Esophagus muscularis mucosa (tissue), 4 donors: ENCODE data around the gene TSPYL2. TPM values are rescaled to one million over a fixed set of nuclear protein-coding genes. Genes with fewer than 3 reads are reported as not detected.

Experiments used
- DNase-seq: peaks from one replicate; pipeline ENCODE4 v3.0.0-alpha.2; 2017; ENCODE audit errors: extremely low spot score
- H3K27ac ChIP-seq, 4 donors: fragments of 200-600 bp; sonication (generic); replicated peaks in 1 of 4; 1 replicate in 3 of 4; 2 replicates in 1 of 4; pipeline ENCODE4 v1.5.1; 2016 to 2019; ENCODE audit warnings: mild to moderate bottlenecking in 1 of 4
- H3K27me3 ChIP-seq, 4 donors: fragments of 200-600 bp; sonication (generic); one replicate each; pipeline versions ENCODE4 v1.5.1 to v1.6.0; 2016 to 2019
- H3K36me3 ChIP-seq, 4 donors: fragments of 200-600 bp; sonication (generic); one replicate each; pipeline ENCODE4 v1.5.1; 2016 to 2019
- H3K4me1 ChIP-seq, 4 donors: fragments of 200-600 bp; sonication (generic); one replicate each; pipeline ENCODE4 v1.5.1; 2016 to 2019
- H3K4me3 ChIP-seq, 4 donors: fragments of 200-600 bp; sonication (generic); 1 replicate in 2 of 4; 2 replicates in 2 of 4; pipeline ENCODE4 v1.5.1; 2016 to 2019; ENCODE audit warnings: mild to moderate bottlenecking in 4 of 4, moderate library complexity in 1 of 4
- H3K9me3 ChIP-seq, 4 donors: fragments of 200-600 bp; sonication (generic); 1 replicate in 3 of 4; 2 replicates in 1 of 4; pipeline ENCODE4 v1.5.1; 2016 to 2019
- EP300 ChIP-seq: sonication (generic); formaldehyde crosslinking; IDR thresholded peaks from one replicate; pipeline ENCODE4 v1.6.1; 2017; ENCODE audit warnings: antibody characterized with exemption
- POLR2A ChIP-seq: fragments of 450-650 bp; IDR thresholded peaks from one replicate; pipeline ENCODE4 v1.6.1; 2017; ENCODE audit warnings: antibody characterized with exemption, moderate library complexity, mild to moderate bottlenecking, low read depth
- POLR2AphosphoS5 ChIP-seq, 2 donors: sonication (generic); formaldehyde crosslinking; IDR thresholded peaks; one replicate each; pipeline ENCODE4 v1.6.1; 2017; ENCODE audit warnings: antibody characterized with exemption in 2 of 2
- WGBS: methylation state at CpG from one replicate; pipeline ENCODE4 v1.1.5; 2018; 5-methylcytosine and 5-hydroxymethylcytosine counted together
- intact Hi-C: fragments of 100-400 bp; cut with DNase I; formaldehyde crosslinking; loops from one replicate; pipeline ENCODE4 v1.15.1; 2023
- small RNA-seq, 3 donors: library from RNA; depleted of rRNA; stranded (forward); fragments of <200 nt; gene quantifications; one replicate each; pipeline ENCODE3, GENCODE V24; 2016
- total RNA-seq, 4 donors: library from RNA; depleted of rRNA; stranded (reverse); fragments of >200 nt; gene quantifications; one replicate each; pipeline versions ENCODE4 v1.1.0 to v1.2.1, GENCODE V29; 2016
- TF ChIP-seq, protein P1 (sequence below), 3 experiments: fragments of 200-600 bp in 2 of 3; fragments of 450-650 bp in 1 of 3; sonication (generic) in 2 of 3; IDR thresholded peaks; one replicate each; pipeline ENCODE4 v1.5.1; 2017 to 2019; ENCODE audit warnings: antibody characterized with exemption in 3 of 3, mild to moderate bottlenecking in 2 of 3, moderate library complexity in 1 of 3

The TSPYL2 gene
- total RNA-seq, 4 donors from 2014 or later, result 65.9 to 98.8 (median 92.2) TPM

- H3K9me3 ChIP-seq, result peaks cover 0 to 11% (median 0%) of the 10 kb centered on the region in 4 donors
- no peaks in the 10 kb centered on the region for H3K4me1 ChIP-seq
- intact Hi-C loops, result no loop called here
- peaks cover 0 to 8% (median 0%) of the 10 kb centered on the region in 4 donors for H3K36me3 ChIP-seq
- H3K4me3 ChIP-seq, result no peak overlapping the region
- TF ChIP-seq POLR2A (no peak), EP300 (no peak), POLR2AphosphoS5 (IDR thresholded peaks at IDR 0.05) (no peak)
- TF ChIP-seq, protein P1, sequence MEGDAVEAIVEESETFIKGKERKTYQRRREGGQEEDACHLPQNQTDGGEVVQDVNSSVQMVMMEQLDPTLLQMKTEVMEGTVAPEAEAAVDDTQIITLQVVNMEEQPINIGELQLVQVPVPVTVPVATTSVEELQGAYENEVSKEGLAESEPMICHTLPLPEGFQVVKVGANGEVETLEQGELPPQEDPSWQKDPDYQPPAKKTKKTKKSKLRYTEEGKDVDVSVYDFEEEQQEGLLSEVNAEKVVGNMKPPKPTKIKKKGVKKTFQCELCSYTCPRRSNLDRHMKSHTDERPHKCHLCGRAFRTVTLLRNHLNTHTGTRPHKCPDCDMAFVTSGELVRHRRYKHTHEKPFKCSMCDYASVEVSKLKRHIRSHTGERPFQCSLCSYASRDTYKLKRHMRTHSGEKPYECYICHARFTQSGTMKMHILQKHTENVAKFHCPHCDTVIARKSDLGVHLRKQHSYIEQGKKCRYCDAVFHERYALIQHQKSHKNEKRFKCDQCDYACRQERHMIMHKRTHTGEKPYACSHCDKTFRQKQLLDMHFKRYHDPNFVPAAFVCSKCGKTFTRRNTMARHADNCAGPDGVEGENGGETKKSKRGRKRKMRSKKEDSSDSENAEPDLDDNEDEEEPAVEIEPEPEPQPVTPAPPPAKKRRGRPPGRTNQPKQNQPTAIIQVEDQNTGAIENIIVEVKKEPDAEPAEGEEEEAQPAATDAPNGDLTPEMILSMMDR (IDR thresholded peaks at IDR 0.05), result no peak
- no peaks in the 10 kb centered on the region for H3K27me3 ChIP-seq
- H3K27ac ChIP-seq, result no peak overlapping the region
- 78% methylated on average over 3 of the region's 3 CpGs for WGBS
- DNase-seq, result no peak
Observed at GRCh38 chrX:53128097-53128749, 46.1 kb downstream of the TSPYL2 start.

- no peak for TF ChIP-seq POLR2AphosphoS5 (IDR thresholded peaks at IDR 0.05)
- TF ChIP-seq, protein P1 (IDR thresholded peaks at IDR 0.05), result no peak
- no peak overlapping the region for H3K27ac ChIP-seq
- WGBS, result 89% methylated on average over 4 of the region's 4 CpGs
- H3K36me3 ChIP-seq, result peaks cover 0 to 10% (median 3%) of the 10 kb centered on the region in 4 donors
- no peak overlapping the region for H3K4me3 ChIP-seq
- no peak for DNase-seq
- intact Hi-C loops, result no loop called here
- H3K27me3 ChIP-seq, result no peaks in the 10 kb centered on the region
- H3K9me3 ChIP-seq, result no peaks in the 10 kb centered on the region
- H3K4me1 ChIP-seq, result no peaks in the 10 kb centered on the region
Observed at GRCh38 chrX:53133400-53133799, 51.2 kb downstream of the TSPYL2 start.

DNA sequence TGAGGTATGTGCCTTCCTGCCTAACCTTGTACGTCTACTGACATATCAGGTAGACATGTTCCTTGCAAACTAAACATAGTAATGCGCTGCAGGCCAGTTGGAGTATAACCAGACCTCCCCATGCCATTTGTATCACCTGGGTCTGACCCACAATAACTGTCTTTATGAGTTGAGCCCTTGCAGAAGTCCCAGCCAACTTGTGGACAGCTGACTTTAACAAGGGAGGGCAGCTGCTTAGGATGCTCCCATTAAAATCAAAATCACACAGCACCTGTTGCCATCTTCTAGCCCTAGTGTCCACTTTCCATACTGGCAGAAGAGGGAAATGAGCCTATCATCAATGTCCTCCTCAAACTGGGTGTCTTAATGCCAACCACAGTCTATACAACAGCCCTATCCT lies 53.4 kb downstream of the TSPYL2 start:
- Histone ChIP-seq H3K9me3 (no peaks in the 10 kb centered on the region), H3K4me3 (no peak overlapping the region), H3K27ac (no peak overlapping the region), H3K36me3 (peaks cover 0 to 10% (median 3%) of the 10 kb centered on the region in 4 donors), H3K27me3 (no peaks in the 10 kb centered on the region), H3K4me1 (no peaks in the 10 kb centered on the region)
- intact Hi-C loops, result no loop called here
- 47% methylated on average over 2 of the region's 2 CpGs for WGBS
- DNase-seq, result no peak
- TF ChIP-seq, protein P1 (IDR thresholded peaks at IDR 0.05), result no peak
- TF ChIP-seq POLR2A (no peak), POLR2AphosphoS5 (IDR thresholded peaks at IDR 0.05) (no peak), EP300 (no peak)

Small RNA genes lying within 50 kb of the gene (small RNA-seq; reads per million reads assigned to genes)
- 0 reads per million in 3 donors for gene AL591212.2

Other genes starting within 250 kb of the TSPYL2 start
- not detected for gene XAGE3, start 214.3 kb upstream of the TSPYL2 start, total RNA-seq
- gene FAM156B, start 185.0 kb upstream of the TSPYL2 start, total RNA-seq, result 10 to 100 TPM; 11.9 to 23.4 (median 14.9) TPM
- gene FAM156A, start 123.8 kb upstream of the TSPYL2 start, total RNA-seq, result 10 to 100 TPM in 1 of 4 donors, 1 to 10 TPM in 3; 8.0 to 14.5 (median 8.8) TPM
- 1 to 10 TPM in 1 of 4 donors, under 1 TPM in 3; 0.83 to 2.8 (median 0.90) TPM for gene GPR173, start 33.6 kb upstream of the TSPYL2 start, total RNA-seq
- 10 to 100 TPM in 3 of 4 donors, 1 to 10 TPM in 1; 8.3 to 17.4 (median 14.2) TPM for gene KANTR, start 11.8 kb downstream of the TSPYL2 start, total RNA-seq
- gene KDM5C, start 142.8 kb downstream of the TSPYL2 start, total RNA-seq, result 100 to 1,000 TPM in 2 of 4 donors, 10 to 100 TPM in 2; 64.8 to 128 (median 85.2) TPM
- 10 to 100 TPM; 12.0 to 24.8 (median 20.0) TPM for gene IQSEC2, start 199.2 kb downstream of the TSPYL2 start, total RNA-seq